Measurements from ENCODE around the gene RPN2.

DNA sequence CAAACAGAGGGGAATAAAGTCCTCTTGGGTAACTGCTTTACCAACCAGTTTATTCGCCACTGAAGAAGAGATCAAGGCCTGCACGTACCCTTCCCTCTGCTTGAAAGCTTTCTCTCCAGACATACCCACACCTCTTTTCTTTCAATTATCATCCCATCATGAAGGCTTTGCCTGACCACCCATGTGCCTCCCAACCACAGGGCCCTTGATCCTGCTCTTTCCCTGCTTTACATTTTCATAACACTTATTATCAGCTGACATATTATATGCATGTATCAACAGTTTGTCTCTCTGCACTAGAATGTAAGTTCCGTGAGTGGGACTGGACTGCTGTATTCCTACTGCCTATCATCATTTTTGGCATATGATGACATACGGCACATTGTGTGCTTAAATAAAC, 20.9 kb upstream of the RPN2 start:
- TF ChIP-seq, protein P1, sequence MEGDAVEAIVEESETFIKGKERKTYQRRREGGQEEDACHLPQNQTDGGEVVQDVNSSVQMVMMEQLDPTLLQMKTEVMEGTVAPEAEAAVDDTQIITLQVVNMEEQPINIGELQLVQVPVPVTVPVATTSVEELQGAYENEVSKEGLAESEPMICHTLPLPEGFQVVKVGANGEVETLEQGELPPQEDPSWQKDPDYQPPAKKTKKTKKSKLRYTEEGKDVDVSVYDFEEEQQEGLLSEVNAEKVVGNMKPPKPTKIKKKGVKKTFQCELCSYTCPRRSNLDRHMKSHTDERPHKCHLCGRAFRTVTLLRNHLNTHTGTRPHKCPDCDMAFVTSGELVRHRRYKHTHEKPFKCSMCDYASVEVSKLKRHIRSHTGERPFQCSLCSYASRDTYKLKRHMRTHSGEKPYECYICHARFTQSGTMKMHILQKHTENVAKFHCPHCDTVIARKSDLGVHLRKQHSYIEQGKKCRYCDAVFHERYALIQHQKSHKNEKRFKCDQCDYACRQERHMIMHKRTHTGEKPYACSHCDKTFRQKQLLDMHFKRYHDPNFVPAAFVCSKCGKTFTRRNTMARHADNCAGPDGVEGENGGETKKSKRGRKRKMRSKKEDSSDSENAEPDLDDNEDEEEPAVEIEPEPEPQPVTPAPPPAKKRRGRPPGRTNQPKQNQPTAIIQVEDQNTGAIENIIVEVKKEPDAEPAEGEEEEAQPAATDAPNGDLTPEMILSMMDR (IDR thresholded peaks at IDR 0.05) = no peak
- no peak for TF ChIP-seq POLR2A (IDR thresholded peaks at IDR 0.05)

Data from heart left ventricle (tissue), 13 donors.